ENCODE measurements around the gene CCDC71. TPM values are rescaled to one million over a fixed set of nuclear protein-coding genes. Genes with fewer than 3 reads are reported as not detected.

CCDC71 gene
- total and polyA plus RNA-seq, 2 experiments from 2014 or later: 1.9 to 44.2 TPM

GRCh38 chr3:49131576-49131975 is 34.6 kb downstream of the CCDC71 start:
- Histone ChIP-seq H3K4me3 (peak overlapping the region; percentile 97; the same call in 1 of the 2 replicates), H3K4me1 (ENCODE audit: insufficient read depth) (peaks cover 7% of the 10 kb centered on the region; the same call in 1 of the 2 replicates), H3K27ac (ENCODE audit: low read depth) (no peak overlapping the region), H3K36me3 (ENCODE audit: insufficient read depth) (no peaks in the 10 kb centered on the region), H4K20me1 (replicated peaks; ENCODE audit: insufficient read depth) (no peaks in the 10 kb centered on the region), H3K9me2 (ENCODE audit: insufficient read depth) (no peaks in the 10 kb centered on the region), H3K79me2 (replicated peaks; ENCODE audit: insufficient read depth) (no peaks in the 10 kb centered on the region; the same call in 1 of the 2 replicates), H3F3A (replicated peaks; ENCODE audit: low read depth) (no peaks in the 10 kb centered on the region), H3K27me3 (ENCODE audit: insufficient read depth) (no peaks in the 10 kb centered on the region), H2AFZ (no peak overlapping the region), H3K4me2 (peak overlapping the region; percentile 100; the same call in 1 of the 2 replicates)
- H3K27ac Mint-ChIP-seq: no peak overlapping the region
- ATAC-seq: no peak
- H3K4me3 Mint-ChIP-seq: peak overlapping the region; percentile 88
- H3K36me3 Mint-ChIP-seq (ENCODE audit: low read depth): no peaks in the 10 kb centered on the region
- TF ChIP-seq EZH2 (IDR thresholded peaks at IDR 0.05; ENCODE audit: low read depth, unreplicated experiment): no peak
- no peak for TF ChIP-seq EZH2phosphoT487 (IDR thresholded peaks at IDR 0.05; ENCODE audit: unreplicated experiment)
- no peak for TF ChIP-seq NANOG (IDR thresholded peaks at IDR 0.05; ENCODE audit: borderline replicate concordance)
- no peak for TF ChIP-seq ZNF331 (CRISPR knock-in tag; IDR thresholded peaks at IDR 0.05; ENCODE audit: low read depth)
- no peak for TF ChIP-seq POLR2AphosphoS5 (IDR thresholded peaks at IDR 0.05; ENCODE audit: low read depth)
- TF ChIP-seq ETS1 (IDR thresholded peaks at IDR 0.05): no peak
- no peak for TF ChIP-seq STAT1 (IDR thresholded peaks at IDR 0.05; ENCODE audit: unreplicated experiment)
- no peak for TF ChIP-seq REST (IDR thresholded peaks at IDR 0.05; ENCODE audit: unreplicated experiment)
- no peak for TF ChIP-seq ZNF114 (CRISPR knock-in tag; IDR thresholded peaks at IDR 0.05)
- no peak for TF ChIP-seq CTCF (conservative IDR thresholded peaks at IDR 0.05; ENCODE audit: low read depth in 2 of 2)
- TF ChIP-seq CREB1 (CRISPR knock-in tag; IDR thresholded peaks at IDR 0.05; ENCODE audit: low read depth): no peak
- no peak for TF ChIP-seq ZNF462 (CRISPR knock-in tag; IDR thresholded peaks at IDR 0.05)
- TF ChIP-seq JUNB (IDR thresholded peaks at IDR 0.05; ENCODE audit: unreplicated experiment): no peak
- DNase-seq (ENCODE audit: low spot score): no peak
- no peaks in the 10 kb centered on the region; the same call in 2 of the 3 replicates for H3K9me3 Mint-ChIP-seq
- peaks cover 2% of the 10 kb centered on the region for H3K27me3 Mint-ChIP-seq (ENCODE audit: insufficient read depth, low read depth, poor library complexity)
- H3K4me1 Mint-ChIP-seq: peaks cover 15% of the 10 kb centered on the region

Measured in GM23338 (cell line).